ENCODE measurements around the gene GFOD1.
A peak's percentile ranks its signal among the peaks of the same experiment; 100 is the strongest.
"Not testable (repeated sequence)": the region's sequence is repeated elsewhere in the genome, so short reads cannot be mapped to it uniquely, and the experiment has no call there.

The GFOD1 gene

GRCh38 chr6:13511913-13512717 is 24.7 kb upstream of the GFOD1 start:
- no peak for DNase-seq

GRCh38 chr6:13511141-13511571 is 23.8 kb upstream of the GFOD1 start:
- DNase-seq, result not testable (repeated sequence)

- DNase-seq, result not testable (repeated sequence)
These were observed 23.0 kb upstream of the GFOD1 start for GRCh38 chr6:13510433-13510832.

- no peak for DNase-seq
These were observed 21.6 kb upstream of the GFOD1 start for GRCh38 chr6:13508711-13509705.

- no peak for DNase-seq
These were observed 20.0 kb upstream of the GFOD1 start for GRCh38 chr6:13507306-13507860.

- no peak for DNase-seq
These were observed 17.9 kb upstream of the GFOD1 start for GRCh38 chr6:13505345-13505734.

GRCh38 chr6:13504611-13505344 is 17.4 kb upstream of the GFOD1 start:
- no peak for DNase-seq

GRCh38 chr6:13500915-13501314 is 13.5 kb upstream of the GFOD1 start:
- no peak for DNase-seq

- DNase-seq, result no peak
These were observed 12.9 kb upstream of the GFOD1 start for GRCh38 chr6:13500264-13500663.

- DNase-seq, result no peak
These were observed 9.3 kb upstream of the GFOD1 start for GRCh38 chr6:13496513-13497190.

GRCh38 chr6:13495818-13496217 is 8.4 kb upstream of the GFOD1 start:
- DNase-seq, result no peak

GRCh38 chr6:13495112-13495776 is 7.8 kb upstream of the GFOD1 start:
- DNase-seq, result no peak

GRCh38 chr6:13494137-13494536 is 6.7 kb upstream of the GFOD1 start:
- DNase-seq, result no peak

GRCh38 chr6:13493147-13493546 is 5.7 kb upstream of the GFOD1 start:
- no peak for DNase-seq

- DNase-seq, result no peak
These were observed 5.0 kb upstream of the GFOD1 start for GRCh38 chr6:13492357-13492756.

GRCh38 chr6:13491538-13491937 is 4.1 kb upstream of the GFOD1 start:
- DNase-seq, result no peak

GRCh38 chr6:13490402-13490801 is 3.0 kb upstream of the GFOD1 start:
- no peak for DNase-seq

- DNase-seq, result no peak
These were observed 1.5 kb upstream of the GFOD1 start for GRCh38 chr6:13488896-13489237.

GRCh38 chr6:13488015-13488895 is 855 bp upstream of the GFOD1 start:
- DNase-seq, result no peak

- DNase-seq, result peak; percentile 13 to 42 (median 22)
These were observed 700 bp downstream of the GFOD1 start for GRCh38 chr6:13486679-13487121.
